Fibroblast of pulmonary artery (primary cell): Measurements from ENCODE around the gene TNRC18.
"Not testable (repeated sequence)": the region's sequence is repeated elsewhere in the genome, so short reads cannot be mapped to it uniquely, and the experiment has no call there.

Experiments used
- DNase-seq: peaks from one replicate; pipeline ENCODE4 v3.0.0-alpha.2; 2010; ENCODE audit warnings: low read depth
- H3K4me3 ChIP-seq: replicated peaks from 2 replicates; pipeline ENCODE4 v1.5.1; 2011; ENCODE audit warnings: low read depth, mild to moderate bottlenecking, control low read depth, low read length, moderate library complexity
- CTCF ChIP-seq: IDR thresholded peaks from 2 replicates; pipeline ENCODE4 v1.5.1; 2011; ENCODE audit warnings: mild to moderate bottlenecking, control low read depth, low read length, inconsistent platforms; ENCODE audit errors: missing control alignments

TNRC18 gene

DNA sequence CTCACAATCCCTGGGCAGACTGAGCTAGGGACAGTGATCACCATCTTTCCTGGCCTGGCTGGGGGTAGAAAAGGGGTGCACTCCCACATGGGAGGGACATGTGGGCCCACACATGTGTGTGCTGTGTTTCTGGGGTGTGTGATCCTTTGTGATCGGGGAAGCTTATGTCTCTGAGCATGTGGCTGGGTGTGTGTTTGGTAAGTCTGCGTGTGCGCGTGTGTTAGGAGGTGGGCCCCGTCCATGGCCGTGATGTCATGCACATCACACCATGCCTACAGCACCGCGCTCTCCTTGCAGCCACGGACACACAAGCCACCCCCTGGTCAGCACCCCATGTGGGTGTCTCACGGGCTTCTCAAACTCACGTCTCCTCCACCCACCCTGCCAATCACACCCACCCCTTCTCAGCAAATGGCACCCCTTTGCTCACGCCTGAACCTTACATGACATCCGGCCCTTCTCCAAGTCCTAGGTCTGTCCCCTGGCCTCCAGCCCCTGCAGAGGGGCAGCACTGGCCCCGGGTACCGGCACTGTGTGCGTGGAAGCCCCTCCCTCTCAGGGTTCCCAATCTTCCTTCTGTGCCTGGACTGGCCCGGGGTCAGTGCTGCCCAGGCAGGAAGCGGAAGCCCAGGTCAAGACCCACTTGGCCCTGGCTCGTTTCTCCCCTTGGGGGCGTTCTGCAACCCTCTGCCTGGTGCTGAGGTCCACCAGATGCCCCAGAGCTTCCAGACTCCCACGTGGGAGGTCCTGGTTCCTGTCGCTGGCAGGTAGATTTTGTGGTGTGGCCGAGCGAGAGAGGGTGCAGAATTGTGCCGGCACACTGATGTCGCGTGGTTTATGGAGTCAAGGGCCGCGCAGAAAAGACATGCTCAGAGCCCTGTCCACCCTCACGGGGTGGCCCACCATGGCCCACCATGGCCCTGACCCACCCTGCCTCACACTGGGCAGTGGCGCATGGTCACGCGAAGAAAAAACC lies 128.3 kb downstream of the TNRC18 start:
- H3K4me3 ChIP-seq = no peak overlapping the region
- DNase-seq = no peak
- no peak for TF ChIP-seq CTCF

- no peak for DNase-seq
- H3K4me3 ChIP-seq = no peak overlapping the region
- no peak for TF ChIP-seq CTCF
These were observed 129.3 kb downstream of the TNRC18 start for GRCh38 chr7:5294169-5294987.

- not testable (repeated sequence) for H3K4me3 ChIP-seq, DNase-seq
These were observed 131.8 kb downstream of the TNRC18 start for GRCh38 chr7:5291711-5292335.

GRCh38 chr7:5291301-5291700 lies 132.3 kb downstream of the TNRC18 start:
- H3K4me3 ChIP-seq = no peak overlapping the region
- DNase-seq = no peak
- TF ChIP-seq CTCF = no peak

DNA sequence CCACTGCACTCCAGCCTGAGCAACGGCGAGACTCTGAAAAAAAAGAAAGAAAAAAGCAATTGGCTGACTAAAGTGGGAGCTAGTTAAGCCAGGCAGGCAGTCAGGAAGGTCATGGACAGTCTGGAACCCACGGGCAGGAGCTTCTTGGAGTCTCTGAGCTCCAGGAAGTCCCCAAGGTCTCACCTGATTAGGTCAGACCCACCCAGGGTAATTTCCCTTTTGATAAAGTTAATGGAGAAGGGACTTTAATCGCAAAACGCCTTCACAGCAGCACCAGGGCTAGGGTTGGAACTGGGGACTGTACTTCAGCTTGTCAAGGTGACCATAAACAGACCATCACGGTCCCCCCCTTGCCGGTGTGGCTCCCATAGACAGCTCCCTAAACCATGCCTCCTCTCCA lies 134.3 kb downstream of the TNRC18 start:
- no peak for DNase-seq
- no peak overlapping the region for H3K4me3 ChIP-seq
- TF ChIP-seq CTCF = no peak

DNA sequence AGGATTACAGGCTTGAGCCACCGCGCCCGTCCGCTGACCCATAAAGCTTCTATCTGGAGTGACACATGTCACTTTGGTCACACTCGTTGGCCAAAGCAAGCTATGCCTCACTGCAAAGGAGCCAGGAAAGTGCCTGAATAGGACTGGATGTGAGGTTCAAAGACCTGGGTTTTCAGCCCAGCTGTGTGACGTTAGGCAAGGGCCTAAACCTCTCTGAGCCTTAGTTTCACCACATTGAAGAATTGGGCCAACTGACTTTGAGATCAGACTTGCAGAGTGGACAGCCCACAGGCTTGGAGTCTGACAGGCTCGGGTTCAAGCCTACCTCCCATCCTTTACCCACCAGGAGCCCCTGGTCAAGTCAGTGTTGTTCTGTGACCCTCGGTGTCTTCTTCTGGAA lies 135.1 kb downstream of the TNRC18 start:
- H3K4me3 ChIP-seq, DNase-seq: not testable (repeated sequence)

GRCh38 chr7:5287802-5288201 lies 135.8 kb downstream of the TNRC18 start:
- H3K4me3 ChIP-seq = no peak overlapping the region
- TF ChIP-seq CTCF = no peak
- no peak for DNase-seq

DNA sequence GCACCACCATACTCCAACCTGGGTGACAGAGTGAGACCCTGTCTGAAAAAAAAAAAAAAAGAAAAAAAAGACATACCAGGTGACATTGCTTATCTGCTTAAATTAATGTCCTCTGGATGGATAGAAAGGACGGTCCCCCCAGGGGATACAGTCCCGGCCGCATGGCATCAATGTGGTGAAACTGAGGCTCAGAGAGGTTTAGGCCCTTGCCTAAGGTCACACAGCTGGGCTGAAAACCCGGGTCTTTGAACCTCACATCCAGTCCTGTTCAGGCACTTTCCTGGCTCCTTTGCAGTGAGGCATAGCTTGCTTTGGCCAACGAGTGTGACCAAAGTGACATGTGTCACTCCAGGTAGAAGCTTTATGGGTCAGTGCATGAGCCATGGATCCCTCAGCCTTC lies 136.3 kb downstream of the TNRC18 start:
- not testable (repeated sequence) for H3K4me3 ChIP-seq, DNase-seq
